K562 (cell line): ENCODE measurements around the gene FBXW7.

Experiments
- HBP1 ChIP-seq: fragments of 450-650 bp; formaldehyde crosslinking; IDR thresholded peaks from 2 replicates; pipeline ENCODE4 v1.4.0; 2022; ENCODE audit warnings: missing genetic modification characterization
- ILF3 ChIP-seq: fragments of 450-650 bp; IDR thresholded peaks from 2 replicates; pipeline ENCODE4 v1.6.1; 2018; ENCODE audit warnings: antibody characterized with exemption, mild to moderate bottlenecking, moderate library complexity, borderline replicate concordance
- POLR2AphosphoS5 ChIP-seq: IDR thresholded peaks from 2 replicates; pipeline ENCODE4 v1.6.1; 2011; ENCODE audit warnings: mild to moderate bottlenecking, low read depth, low read length, moderate library complexity; ENCODE audit not compliant: control insufficient read depth, insufficient read depth
- SP2 ChIP-seq: IDR thresholded peaks from 2 replicates; pipeline ENCODE4 v1.6.1; 2011; ENCODE audit warnings: mild to moderate bottlenecking, low read depth, low read length, moderate library complexity; ENCODE audit not compliant: poor library complexity, severe bottlenecking; ENCODE audit errors: extremely low read depth
- ZNF146 ChIP-seq: IDR thresholded peaks from one replicate; pipeline ENCODE4 v1.6.1; 2018; ENCODE audit warnings: missing compliant biosample characterization; ENCODE audit not compliant: unreplicated experiment

- TF ChIP-seq SP2, result no peak
- TF ChIP-seq ZNF146 (CRISPR knock-in tag), result no peak
- no peak for TF ChIP-seq POLR2AphosphoS5
- no peak for TF ChIP-seq ILF3
- no peak for TF ChIP-seq HBP1 (CRISPR knock-in tag)
Measured at GRCh38 chr4:152513078-152513477, 22.8 kb downstream of the FBXW7 start.
